Activated naive CD4-positive, alpha-beta T cell treated with anti-CD3 and anti-CD28 coated beads, Interleukin-2, amount 50 U/mL, for 16 hours (primary cell): ENCODE data around the gene HHAT.

ENCODE experiments used
- DNase-seq: peaks from one replicate; pipeline ENCODE4 v3.0.0-alpha.2; 2020

Gene HHAT

DNA sequence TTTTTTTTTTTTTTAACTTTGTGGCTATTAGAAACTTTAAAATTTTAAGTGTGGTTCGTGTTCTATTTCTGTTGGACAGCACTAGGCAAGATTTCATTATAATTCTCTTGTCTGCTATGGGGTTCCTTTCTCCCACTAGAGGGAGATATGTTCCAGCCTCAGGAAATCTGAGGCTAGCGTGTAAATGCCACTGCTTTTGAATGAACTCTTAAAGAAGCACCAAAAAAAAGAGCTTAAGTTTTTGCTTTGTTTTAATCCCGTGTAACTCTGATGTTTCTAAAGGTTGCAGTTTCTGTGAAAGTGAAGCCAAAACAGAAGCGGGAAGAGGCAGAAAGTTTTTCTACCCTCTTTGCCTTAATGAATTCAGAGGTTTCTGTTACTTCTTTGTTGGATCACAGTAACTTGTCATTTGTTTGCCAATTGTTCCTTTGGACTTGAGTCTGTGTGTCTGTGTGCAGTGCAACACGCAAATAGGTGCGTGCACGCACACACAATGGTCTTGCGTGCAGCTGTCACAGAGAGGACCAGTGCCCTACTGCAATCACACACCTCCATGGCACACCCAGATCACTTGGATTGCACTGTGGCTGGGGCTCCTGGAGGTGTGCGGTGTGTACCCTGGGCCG lies 32.3 kb downstream of the HHAT start:
- DNase-seq: no peak

DNA sequence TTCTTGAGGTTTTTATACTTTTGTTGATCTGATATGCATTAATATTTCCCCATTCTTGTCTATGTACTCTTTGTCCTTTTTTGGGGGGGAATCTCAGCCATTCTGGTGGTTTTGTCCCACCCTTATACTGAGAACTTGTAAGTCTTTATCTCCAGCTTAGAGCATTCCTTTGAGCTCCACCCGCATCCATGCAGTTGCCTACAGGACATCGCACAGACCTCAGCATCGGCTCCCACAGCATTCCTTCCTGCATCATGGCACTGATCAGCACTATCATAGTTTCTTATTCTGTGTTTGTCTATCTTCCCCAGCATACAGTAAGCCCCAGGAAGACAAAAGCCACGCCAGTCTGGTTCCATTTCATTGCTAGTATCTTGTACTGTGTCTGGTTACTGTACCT lies 33.0 kb downstream of the HHAT start:
- no peak for DNase-seq

DNA sequence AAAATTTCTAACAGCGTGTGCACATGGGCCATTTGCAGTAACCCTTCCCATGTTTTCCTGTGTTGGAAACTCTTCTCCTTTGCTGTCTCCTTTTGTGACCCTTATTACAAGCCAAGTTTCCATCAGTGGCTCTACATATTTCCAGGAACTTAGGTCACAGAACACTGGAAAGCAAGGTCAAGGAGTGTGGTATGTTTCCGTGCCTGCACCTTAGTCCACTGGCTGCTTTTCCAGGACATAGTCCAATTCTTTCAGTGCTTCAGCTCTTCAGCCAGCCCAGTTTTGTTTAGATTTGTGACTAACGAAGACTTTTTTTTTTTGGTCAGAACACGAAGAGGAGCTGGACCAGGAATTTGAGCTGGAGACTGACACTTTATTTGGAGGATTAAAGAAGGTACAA lies 33.8 kb downstream of the HHAT start:
- no peak for DNase-seq

DNA sequence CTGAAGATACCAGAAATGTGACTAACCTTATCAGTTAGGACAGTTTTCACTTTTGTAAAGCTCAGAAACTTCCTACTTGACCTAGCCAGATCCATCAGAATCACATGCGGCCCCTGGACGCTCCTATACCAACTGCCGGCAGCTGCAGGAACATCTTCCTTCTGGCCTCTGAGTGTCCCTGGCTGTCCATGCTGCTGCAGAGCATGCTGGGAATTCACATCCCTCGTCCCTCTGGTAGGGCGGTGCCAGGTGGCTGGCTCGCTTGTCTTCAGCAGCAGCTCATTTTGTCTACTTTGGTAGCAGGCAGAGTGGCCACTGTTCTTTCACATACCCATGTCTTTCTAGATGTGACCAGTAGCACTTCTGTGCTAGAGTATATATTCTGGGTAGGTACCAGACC lies 34.4 kb downstream of the HHAT start:
- DNase-seq: no peak

DNA sequence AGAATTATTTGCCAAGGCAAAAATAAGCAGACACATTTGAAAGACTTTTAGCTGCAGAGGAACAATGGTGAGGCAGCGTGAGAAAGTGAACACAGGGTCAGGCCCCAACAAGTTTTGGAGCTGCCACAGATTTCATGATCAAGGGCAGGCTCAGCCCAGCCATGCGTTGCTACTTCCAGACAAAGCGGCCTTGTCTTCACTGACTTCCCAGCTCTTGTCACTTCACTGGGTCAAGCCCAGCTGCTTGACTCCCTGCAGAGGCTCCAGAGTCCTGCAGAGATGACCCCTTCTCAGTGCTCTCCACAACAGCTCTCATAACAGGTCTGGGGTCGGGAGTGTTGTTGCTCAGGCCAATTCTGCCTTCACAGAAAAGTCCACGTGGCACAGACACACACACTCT lies 35.8 kb downstream of the HHAT start:
- DNase-seq: no peak

DNA sequence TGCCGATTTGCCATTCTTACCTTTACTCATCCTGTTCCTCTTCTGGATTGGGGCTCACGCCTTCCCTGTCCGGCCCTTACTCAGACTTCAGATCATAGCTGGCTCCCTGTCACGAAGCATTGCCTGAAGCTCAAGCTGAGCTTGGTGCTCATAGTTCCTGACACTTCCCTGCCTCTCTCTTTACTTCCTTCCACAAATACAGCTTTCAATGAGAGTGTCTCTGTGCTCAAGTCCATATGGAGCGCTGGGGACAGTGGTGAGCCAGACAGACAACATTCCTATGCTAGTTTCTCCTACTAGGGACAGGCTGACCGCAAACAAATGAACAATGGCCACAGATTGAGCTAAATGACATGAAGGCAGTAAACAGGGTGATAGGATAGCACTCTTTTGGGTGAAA lies 38.1 kb downstream of the HHAT start:
- no peak for DNase-seq

DNA sequence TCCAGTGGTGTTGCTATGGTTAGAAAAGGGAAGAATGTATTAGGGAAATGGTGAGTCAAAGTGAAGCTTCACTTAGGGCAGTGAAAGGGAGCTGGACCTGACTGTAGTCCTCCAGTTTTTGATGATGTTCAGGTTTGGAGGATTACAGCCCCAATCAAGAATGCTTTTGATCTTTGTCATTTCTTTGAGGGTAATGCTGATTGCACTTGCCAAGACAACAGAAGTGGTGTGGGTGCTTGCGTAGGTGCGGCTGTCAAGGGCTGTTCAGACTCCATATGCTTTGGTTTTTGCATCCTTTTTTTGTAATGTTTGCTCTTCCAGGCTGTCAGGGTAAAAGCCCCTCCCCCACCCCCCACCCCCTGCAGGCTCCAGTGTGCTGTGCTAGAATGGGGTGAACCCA lies 38.9 kb downstream of the HHAT start:
- DNase-seq: no peak

DNA sequence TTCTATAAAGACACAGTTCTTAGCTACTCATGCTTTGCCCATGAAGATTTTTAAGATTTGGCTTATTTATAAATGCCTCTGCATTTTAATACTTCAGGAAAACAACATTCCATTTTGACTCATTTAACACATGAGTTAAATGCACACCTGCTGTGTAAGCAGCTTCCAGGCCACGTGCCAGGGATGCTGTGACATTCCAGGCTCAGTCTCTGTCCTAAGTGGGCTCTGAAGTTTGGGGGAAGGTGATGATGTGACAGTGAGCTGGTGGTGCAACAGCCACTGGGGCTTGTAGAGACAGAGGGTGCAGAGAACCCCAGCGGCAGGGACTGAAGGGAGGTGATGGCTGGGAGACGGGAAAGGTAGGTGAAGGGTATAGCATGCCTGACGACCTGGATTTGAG lies 40.7 kb downstream of the HHAT start:
- no peak for DNase-seq

DNA sequence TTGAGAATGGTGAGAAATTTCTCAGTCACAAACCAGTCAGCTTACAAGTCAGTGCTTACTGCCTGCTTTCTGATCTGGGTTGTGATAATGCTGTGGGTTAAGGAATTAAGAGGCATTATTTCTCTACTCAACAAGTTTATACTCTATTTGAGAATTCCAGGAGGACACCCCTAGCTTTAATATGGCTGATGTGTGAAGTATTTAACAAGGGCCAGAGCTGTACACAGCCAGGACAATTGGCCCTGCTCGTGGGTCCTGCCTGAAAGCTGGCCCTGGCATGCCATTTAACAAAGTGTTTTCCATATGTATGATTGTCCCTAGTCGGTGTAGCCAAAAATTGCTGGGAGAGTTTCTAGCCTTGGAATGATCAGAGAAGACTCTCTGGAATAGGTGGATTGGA lies 43.2 kb downstream of the HHAT start:
- no peak for DNase-seq

DNA sequence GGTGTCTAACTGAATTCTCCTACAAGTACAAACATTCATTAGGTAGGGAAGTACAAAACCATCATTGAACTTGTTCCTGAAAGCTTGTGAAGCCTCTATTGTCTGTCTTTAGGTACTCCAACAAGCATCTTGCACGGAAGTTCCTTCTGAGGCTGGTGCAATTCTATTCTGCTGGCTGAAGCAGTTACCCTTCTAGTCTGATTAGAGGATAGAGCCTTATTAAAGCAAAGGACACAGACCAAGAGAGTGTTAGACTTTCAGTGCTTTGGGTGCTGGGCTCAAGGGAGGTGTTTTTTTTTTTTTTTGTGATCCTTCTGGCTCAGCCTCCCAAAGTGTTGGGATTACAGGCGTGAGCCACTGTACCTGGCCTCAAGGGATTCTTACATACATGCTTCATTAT lies 43.8 kb downstream of the HHAT start:
- DNase-seq: no peak

DNA sequence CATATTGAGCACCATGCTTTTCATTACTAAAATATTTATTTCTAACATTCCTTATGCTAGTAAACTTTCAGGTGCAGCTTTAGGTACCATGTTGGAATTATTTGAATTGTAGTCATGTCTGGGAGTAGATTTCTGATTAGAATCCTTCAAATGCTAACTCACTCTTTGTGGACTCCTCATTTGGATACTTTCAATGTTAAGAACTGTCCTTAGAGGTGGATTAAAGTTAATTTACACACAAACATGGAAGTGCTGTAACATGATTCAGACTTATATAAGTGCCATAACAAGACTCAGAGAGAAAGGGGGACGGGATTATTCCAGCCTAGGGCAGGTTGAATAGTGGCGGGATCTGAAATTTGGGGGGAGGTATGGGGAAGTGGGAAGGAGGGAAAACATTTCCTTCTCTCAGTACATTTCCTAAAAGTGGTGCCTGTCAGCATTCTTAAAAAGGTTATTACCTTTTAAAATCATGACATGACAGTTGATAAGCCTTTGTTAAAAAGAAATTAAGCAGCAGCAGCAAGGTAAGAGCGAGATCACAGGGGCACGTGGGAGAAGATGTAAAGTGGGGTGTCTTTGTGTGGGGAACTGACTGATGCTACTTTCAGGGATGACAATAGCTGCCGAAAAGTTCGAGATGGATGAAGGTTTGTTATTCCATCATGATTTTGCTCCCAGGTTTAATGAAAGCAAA lies 44.4 kb downstream of the HHAT start:
- no peak for DNase-seq

DNA sequence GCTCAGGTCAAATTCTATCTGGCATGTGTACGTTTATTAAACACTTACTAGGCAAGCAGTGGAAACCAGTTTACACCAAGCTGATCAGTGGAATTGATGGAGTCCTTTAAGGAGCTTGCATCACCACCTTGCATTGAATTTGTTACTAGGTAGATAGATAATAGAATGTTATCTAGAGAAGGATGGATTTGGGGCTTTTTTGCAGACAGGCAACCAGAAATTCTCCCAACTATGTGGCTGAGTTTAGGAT lies 44.9 kb downstream of the HHAT start:
- no peak for DNase-seq

DNA sequence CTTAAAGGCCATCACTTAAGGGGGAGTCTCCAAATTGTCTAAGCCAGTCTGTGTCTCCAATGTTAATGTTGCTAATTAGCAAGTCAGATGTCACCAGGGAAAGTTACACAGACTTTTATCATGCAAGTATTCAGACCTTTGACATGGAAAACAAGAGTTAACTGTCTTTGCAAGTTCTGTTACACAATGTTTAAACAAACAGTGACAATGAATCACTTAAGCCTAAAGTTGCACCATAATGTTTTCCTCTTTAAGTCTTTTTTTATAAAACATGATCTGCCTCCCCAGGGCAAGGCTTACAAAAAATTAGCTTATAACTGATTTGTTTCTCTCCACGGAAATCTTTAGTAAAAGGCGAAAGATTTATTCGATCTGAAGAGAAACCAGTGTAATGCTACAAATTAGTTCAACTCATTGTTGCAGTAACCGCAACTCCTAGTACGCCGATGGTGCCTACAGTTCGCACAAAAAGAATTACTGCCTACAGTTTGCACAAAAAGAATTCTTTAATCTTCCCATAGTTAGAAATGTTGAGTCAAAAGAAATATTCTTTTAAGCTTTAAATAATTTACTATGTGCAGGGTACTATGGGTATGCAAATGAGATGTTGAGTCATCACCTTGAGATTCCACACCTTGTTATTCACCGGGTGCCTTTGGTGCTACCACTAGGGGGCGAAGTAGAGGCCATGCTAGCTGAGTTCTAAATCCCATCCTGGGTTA lies 45.3 kb downstream of the HHAT start:
- peak; percentile 52 for DNase-seq

DNA sequence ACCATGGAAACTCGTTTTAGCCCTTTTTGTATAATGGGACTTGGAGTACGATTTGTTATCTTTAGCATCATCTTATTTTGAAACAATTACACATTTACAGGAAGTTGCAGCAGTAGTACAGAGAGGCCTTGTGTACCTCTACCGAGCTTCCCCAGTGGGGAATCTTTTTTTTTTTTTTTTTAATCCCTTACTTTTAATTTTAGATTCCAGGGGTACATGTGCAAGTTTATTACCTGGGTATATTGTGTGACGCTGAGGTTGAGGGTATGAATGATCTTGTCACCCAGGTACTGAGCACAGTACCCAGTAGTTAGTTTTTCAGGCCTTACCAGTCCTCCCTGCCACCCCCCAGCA lies 45.9 kb downstream of the HHAT start:
- no peak for DNase-seq

DNA sequence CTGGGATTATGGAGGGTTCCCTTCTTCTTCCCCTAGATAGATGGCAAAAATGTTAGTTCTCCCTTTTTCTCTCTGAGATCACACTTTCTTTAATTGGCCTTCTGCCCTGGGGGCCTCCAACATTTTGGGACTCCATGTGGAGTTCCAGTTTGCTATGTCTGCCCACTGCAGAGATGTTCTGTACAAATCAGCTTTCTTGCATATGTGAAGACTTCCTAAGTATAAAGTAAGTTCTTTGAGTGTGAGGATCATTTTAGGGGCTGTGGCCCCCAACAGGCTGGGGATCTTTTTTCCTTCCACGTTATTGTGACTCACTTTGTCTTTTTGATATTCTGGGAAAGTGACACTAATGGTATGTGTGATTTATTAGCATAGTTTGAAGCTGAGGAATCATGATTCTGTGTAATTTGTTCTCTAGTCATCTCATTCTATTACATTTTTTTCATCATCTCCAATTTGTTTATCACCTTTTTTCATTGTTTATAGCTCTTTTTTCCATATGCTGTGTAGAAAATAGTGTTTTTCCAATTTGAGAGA lies 48.2 kb downstream of the HHAT start:
- no peak for DNase-seq

DNA sequence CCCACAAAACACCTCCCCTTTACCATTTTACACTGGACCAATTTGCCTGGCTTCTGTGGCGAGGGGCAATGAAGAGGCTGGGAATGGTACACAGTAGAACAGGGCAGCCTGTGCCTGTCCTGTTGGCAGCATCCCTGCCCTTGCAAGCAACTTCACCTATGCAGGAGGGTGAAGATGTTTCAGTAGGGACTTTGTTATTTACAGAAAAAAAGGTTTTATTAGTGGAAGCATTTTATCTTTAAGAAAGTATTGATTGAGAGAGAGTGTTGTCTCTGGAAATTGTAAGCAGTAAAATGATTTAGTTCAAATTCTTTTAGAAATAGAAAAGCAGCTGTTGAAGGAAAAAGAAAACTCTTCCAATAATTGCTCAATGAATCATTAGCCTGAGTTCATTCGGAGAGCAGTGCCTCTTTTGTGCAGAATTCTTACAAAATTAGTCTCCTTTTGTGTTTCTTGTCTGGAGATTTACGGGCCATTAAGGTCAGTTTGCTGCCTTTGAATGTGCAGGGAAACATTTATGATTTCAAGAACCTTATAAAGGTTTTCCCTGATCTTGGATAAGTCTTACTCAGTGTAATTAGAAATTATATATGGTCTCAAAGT lies 49.1 kb downstream of the HHAT start:
- DNase-seq: no peak

DNA sequence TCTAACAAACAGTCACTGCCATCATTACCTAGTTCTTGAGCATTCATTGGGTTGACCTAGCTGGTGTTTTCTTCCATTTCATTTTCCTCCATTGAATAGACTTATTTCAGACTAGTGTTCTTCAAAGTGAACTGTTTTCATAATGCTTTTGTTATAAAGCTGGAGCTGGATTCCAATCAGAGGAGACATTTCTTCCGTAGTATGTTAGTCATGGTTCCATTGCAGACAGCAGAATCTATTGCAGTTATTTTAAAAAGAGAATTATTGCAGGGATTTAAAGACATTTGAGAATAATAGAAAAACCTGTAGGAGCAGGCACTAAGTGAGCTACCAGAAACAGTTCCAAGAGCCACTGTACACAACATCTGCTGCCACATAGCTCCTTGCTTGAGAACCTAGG lies 50.0 kb downstream of the HHAT start:
- no peak for DNase-seq

DNA sequence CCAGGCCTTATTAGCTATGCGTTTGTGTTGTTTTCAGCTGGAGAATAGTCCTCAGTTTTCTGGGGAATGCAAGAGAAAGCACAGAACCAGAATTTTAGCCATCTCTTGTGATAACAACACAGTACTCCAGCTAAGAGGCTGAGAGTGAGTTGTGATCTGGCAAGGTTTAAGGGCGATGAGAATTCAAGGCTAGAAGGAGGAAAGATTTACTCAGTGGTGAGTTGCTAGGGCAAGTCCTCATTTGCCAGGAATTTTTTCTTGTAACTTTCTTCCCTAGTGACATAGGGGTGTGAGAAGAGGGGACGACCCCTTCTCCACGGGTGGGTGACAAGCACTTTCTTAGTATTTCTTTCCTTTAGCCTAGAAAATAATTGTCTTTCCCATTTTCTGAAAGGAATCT lies 53.2 kb downstream of the HHAT start:
- DNase-seq: no peak

DNA sequence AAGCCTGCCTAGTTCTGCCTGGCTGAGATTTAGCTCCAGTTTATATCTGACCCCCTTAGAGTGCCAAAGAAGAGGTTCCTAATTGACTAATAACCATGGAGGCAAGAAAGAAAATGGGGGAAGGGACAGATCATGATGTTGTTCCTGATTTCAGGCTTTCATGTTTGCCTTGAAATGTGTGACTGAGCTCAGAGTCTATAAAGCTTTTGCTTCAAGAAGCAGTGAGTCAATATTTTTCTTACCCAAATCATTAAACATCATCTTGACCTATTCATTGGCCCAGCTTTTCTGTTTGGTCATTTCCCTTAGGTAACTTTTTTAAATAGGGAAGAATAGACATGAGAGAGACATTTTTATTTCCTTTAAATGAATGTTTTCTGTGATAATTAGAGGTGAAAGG lies 55.9 kb downstream of the HHAT start:
- DNase-seq: no peak

DNA sequence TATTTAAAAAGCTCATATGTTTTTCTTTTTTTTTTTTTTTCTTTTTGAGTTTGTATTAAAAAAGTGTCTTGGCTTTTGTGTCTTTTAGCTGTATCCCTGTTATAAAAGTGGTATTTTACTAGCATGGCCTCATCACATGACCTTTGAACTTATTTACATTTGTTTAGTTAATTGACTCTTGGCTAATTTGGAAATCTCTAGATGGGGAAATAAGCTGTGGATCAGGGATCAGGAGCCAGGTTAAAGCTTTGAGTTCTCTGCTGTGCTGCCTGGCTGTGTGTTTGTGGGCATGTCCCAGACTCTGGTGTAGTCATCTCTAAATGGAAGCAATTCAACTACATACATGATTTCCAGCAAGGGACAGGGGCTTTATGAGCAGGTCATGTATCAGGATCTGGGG lies 56.5 kb downstream of the HHAT start:
- no peak for DNase-seq

DNA sequence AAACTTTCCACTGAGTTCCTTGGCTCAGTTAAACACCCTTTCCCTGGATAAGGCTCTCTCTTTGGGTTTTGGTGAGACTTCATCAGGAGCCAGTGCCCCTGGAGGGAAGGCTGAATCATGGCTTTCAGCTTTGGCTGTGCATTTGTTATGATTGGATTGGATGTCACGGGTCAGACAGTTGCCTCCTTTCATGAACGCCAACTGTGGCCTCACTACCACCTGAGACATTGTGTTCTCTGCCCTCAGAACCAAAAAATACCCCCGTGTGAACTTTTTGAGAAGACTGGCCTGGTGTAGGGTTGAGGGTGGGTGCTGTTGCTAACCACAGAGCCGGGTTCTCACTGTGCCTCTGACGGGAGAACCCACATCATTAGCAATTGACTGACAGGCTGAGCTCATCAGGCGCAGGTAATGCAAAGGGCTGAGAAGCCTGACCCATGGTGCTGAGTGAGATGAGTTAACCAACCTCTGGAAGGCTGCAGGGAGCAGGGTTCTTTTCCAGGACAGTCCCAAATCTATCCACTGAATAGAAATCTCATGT lies 65.6 kb downstream of the HHAT start:
- DNase-seq: no peak

DNA sequence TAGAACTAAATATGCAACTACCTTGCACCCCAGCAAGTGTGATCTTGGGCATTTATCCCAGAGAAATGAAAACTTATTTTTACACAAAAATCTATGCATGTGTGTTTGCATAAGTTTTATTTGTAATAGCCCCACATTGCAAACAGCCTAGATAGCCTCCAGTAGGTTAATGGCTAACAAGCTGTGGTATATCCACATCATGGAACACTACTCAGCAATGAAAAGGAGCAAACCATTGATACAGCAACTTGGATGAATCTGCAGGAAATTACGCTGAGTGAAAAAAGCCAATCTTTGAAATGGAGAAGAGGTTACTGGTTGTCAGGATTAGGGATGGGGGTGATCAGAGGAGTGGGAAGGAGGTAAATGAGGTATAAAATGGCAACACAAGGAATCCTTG lies 67.8 kb downstream of the HHAT start:
- no peak for DNase-seq

DNA sequence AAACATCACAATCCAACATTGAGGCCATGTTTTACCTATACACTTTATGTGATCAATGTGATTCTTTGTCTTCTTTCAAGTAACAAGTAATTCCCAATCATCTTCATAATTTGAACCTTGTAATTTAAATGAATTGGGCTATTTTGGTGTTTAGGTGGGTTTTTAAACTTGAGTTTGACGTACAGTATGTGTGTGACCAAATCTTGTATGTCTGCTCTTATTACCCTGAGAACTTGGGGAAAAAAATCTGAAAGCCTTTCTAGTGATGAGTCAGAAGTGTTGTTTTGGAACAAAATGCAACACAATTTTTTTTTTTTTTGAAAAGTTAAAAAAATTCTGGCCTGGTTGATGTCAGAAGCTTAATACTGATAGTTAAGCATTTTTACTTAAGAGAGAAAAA lies 68.5 kb downstream of the HHAT start:
- no peak for DNase-seq

DNA sequence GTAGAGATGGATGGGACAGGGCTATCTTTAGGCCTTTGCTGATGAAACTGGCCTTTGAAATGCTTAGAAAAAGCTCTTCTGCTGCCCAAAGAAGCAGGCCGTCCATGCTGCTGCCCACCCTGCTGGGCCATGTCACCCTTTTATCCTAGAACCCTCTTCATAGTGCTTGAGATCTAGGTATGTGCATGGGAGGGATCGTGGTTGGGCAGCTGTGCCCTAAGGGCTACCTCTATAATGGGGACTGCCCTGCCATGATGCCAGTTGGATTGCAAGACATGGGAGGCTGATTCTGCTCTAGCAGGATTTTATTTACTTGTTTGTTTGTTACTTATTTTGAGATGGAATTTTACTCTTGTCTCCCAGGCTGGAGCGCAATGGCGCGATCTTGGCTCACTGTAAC lies 69.0 kb downstream of the HHAT start:
- no peak for DNase-seq
